Measurements from ENCODE around the gene APH1B.

GRCh38 chr15:63312286-63312685 lies 34.9 kb downstream of the APH1B start:
- TF ChIP-seq POLR2AphosphoS5 (IDR thresholded peaks at IDR 0.05; ENCODE audit: low read depth, low read length) (no peak), POLR2A (IDR thresholded peaks at IDR 0.05; ENCODE audit: low read depth, low read length) (no peak), TAF1 (IDR thresholded peaks at IDR 0.05; ENCODE audit: low read depth, low read length) (no peak), POU2F2 (IDR thresholded peaks at IDR 0.05; ENCODE audit: low read depth, low read length) (no peak), PAX5 (IDR thresholded peaks at IDR 0.05; ENCODE audit: insufficient read depth, low read length, severe bottlenecking) (no peak), SPI1 (IDR thresholded peaks at IDR 0.05; ENCODE audit: low read depth, low read length) (no peak)

All from GM12891 (cell line).